GM18519 (cell line): ENCODE results near the gene BCAT1.
A peak's percentile ranks its signal among the peaks of the same experiment; 100 is the strongest.
"Not testable (repeated sequence)": the region's sequence is repeated elsewhere in the genome, so short reads cannot be mapped to it uniquely, and the experiment has no call there.

Source experiments
- ATAC-seq: cut with Tn5 transposase; IDR thresholded peaks from one replicate; pipeline ENCODE4 v1.9.1; 2021; ENCODE audit warnings: mild to moderate bottlenecking, moderate library complexity; ENCODE audit not compliant: unreplicated experiment, low FRiP score

Gene BCAT1

GRCh38 chr12:24964342-24964741 is 15.4 kb upstream of the BCAT1 start:
- no peak for ATAC-seq

GRCh38 chr12:24960222-24960855 is 11.4 kb upstream of the BCAT1 start:
- peak; percentile 81 for ATAC-seq

DNA sequence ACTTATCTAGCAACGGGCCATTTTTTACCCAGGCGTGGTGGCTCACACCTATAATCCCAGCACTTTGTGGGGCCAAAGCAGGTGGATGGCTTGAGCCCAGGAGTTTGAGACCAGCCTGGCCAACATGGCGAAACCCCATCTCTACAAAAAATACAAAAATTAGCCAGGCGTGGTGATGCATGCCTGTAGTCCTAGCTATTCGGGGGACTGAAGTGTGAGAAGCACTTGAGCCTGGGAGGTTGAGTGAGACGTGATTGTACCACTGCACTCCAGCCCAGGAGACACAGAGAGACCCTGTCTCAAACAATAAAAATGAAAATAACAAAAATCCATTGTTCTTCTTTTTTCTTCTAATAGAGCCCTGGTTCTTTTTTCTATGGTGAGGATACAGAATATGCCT is 7.5 kb upstream of the BCAT1 start:
- not testable (repeated sequence) for ATAC-seq

- no peak for ATAC-seq
Observed at GRCh38 chr12:24955853-24956252, 7.0 kb upstream of the BCAT1 start.

DNA sequence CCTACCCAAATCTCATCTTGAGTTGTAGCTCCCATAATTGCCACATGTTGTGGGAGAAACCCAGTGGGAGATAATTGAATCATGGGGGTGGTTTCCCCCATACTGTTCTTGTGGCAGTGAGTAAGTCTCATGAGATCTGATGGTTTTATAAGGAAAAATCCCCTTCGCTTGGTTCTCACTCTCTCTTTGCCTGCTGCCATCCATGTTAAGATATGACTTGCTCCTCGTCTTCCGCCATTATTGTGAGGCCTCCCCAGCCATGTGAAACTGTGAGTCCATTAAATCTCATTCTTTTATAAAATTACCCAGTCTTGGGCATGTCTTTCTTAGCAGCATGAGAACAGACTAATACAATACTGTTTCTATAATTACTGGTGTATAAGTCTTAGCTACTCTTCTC is 6.5 kb upstream of the BCAT1 start:
- ATAC-seq = no peak

GRCh38 chr12:24954261-24954660 is 5.4 kb upstream of the BCAT1 start:
- no peak for ATAC-seq

- ATAC-seq = no peak
Observed at GRCh38 chr12:24952389-24952788, 3.5 kb upstream of the BCAT1 start.

DNA sequence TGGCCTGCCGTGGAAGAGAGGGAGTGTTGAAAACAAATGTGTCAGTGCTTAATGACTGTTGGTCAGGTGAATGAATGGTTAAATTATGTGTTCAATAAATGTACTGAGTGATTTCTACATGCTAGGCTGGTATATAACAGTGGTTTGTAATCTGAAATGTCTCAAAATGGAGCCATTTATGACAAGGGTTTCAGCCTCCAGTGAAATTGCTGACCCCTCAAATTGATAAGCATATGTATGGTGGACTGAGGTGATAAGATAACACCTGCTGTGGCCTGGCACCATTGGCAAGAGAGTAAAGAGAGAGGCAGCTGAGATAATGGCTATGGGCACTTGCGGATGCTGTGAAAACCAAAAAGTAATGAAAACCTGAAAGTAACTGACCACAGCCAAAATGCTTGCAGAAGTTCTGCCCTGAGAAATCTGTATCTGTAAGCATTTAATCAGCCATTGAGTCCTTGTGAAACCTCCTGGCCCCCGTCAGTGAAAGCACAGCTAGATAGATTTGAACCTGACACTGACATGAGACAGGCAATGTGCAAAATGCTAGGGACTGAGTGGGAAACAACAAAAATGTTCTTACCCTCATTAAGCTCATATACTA is 1.4 kb upstream of the BCAT1 start:
- ATAC-seq = peak; percentile 32

- ATAC-seq = no peak
Observed at GRCh38 chr12:24948420-24948756, 513 bp downstream of the BCAT1 start.

DNA sequence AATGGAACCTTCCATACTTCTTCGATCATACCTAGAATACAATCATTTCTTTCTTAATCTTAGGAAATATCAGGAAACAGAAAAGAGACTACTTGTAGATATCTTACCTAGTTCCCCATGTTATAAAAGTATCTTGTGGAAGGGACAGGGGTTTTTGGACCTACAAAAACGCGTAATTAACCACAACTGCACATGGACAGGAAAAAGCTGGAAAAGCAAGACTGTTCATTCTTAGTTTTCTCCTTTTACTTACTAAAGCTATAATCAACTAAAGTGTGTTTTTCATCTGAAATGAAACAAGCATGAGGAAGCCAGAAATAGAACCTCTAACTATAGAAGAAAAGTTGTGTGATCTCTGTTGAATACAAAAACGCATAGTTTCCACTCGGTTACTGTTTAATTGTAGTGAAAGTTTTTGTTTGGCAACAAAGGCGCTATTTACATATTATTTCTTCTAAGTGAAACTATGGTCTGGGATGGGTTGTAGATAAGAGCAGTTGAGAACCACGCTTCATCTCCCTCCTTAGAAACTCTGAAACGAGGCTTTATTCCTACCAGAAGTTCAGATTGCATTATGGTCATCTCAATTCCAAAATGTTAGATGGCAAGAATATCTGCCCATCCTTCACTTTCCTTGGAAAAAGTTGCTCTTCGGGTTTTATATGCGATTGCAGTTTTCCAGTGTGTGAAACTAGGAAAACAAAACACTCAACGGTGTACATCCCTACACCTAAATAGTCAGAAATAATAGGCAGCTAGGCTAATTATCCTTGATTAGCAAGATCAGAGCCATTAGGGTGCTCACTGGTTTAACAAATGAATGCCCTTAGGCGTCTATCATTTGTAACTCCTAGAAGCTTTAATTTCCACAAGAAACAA is 1.1 kb downstream of the BCAT1 start:
- no peak for ATAC-seq

DNA sequence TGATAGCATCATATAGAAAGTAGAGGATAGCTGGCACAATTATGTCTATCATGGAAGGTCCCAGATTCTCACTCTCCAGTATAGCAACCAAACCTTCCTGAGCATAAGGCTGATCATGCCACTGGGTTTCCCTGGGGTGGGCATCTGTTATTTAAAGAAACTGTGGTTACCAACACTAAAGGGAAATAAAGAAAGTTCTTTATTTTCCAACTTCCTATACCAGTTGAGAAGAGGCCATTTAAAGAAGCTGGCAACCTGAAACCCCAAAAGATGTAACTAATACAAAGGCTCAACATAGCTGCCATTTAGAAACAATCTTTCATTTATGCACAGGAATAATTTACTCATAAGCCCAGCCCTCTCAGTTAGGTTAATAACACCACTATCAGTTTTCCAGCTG is 3.1 kb downstream of the BCAT1 start:
- ATAC-seq = no peak

GRCh38 chr12:24945039-24945438 is 3.9 kb downstream of the BCAT1 start:
- ATAC-seq = no peak

DNA sequence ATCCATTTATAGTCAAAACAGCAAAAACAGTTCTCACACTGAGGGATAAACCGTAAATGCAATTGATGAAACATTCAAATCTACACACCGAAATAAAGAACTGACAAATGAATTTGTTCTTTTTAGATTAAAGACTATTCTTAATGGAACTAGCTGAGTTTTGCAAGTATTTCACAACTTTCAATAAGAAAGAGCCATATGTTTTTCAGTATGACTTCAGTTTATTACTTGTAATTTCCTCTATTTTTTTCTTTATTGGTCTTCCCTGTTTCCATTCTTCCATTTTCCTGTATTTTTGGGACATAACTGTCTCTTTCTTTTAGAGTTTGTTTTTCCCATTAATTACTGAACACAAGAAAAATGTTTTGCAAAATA is 4.3 kb downstream of the BCAT1 start:
- no peak for ATAC-seq

DNA sequence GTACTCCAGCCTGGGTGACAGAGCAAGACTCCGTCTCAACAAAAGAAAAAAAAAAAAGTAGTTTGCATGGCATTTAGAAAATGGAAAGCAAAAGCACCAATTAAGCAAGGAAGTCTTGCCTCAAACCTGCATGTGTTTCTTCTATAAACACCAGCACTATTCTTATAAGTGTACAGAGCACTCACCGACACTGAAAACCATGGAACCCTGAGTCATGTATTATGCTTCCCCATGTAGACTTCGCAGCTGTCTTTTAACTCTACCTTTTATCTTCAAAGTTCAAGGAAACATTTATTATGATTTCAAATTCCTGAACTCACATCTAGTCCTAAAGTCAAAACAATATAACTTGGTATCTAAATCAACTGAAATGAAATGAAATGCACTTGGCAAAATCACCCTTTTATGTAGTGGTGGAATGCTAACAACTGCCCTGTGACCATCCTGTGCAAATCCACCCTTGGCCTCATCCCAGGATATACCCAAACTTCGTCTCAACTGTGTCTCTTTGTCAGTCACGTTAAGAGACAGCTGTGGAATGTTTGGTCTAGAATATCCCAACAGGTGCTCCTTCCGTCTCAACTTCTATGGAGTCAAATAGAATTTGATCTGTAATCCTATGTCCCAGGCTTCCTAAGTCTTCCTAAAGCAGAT is 4.8 kb downstream of the BCAT1 start:
- no peak for ATAC-seq

- ATAC-seq = no peak
Observed at GRCh38 chr12:24940157-24940556, 8.7 kb downstream of the BCAT1 start.

- not testable (repeated sequence) for ATAC-seq
Observed at GRCh38 chr12:24939551-24939950, 9.3 kb downstream of the BCAT1 start.

DNA sequence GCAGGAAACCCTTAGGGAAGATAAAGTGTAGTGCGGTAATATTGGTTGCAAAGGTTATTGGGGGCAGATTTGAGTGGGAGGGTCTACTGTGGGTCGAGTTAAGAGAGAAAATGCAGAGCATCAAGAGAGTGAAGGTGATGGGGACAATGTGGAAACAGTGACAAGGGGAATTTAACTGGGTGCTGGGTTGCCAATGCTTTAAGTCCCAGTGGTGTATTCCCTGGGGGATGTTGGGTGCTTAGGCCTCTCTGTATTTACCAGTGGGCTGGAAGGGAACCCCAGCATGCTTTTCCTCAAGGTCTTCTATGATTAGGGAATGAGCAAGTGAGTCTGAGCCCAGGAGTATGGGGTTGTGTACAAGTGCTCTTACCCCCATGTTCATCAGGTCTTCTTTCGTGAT is 10.6 kb downstream of the BCAT1 start:
- ATAC-seq = no peak

GRCh38 chr12:24937553-24938244 is 11.2 kb downstream of the BCAT1 start:
- ATAC-seq = no peak

DNA sequence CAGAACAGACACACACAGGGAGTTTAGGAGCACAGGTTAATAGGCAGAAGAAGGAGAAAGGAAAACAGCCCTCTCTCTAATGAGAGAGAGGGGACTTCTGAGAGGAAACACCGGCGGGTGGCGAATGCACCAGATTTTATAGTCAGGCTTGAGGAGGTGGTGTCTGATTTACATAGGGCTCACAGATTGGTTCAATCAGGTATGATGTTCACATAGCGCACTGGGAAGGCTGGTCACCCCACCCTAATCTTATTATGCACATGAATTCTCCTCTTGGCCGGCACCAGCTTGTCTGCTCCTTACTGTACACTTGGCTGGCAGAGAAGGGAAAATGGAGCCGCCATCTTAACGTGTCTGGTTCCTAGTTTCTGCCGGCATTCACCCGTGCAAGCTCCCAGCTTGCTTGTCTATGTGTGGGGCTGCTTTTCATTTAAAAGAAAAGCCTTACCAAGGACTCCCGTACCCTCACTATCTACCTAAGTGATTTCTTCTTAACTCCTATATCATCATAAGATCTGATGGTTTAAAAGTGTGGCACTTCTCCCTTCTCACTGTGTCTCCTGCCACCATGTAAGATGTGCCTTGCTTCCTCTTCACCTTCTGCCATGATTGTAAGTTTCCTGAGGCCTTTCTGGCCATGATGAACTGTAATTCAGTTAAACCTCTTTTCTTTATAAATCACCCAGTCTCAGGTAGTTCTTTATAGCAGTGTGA is 15.1 kb downstream of the BCAT1 start:
- no peak for ATAC-seq
